SJCRH30 (cell line): ENCODE results near the gene PFKFB1. TPM values are rescaled to one million over a fixed set of nuclear protein-coding genes. Genes with fewer than 3 reads are reported as not detected.

ENCODE experiments used
- DNase-seq, 2 experiments: peaks; one replicate each; pipeline ENCODE4 v3.0.0-alpha.2; 2015 to 2020
- H3K27ac ChIP-seq: fragments of 250-450 bp; sonication (Bioruptor Pico); 2 replicates; pipeline ENCODE4 v1.5.1; 2020; ENCODE audit warnings: mild to moderate bottlenecking, moderate library complexity
- H3K27me3 ChIP-seq: fragments of 250-450 bp; sonication (Bioruptor Pico); 2 replicates; pipeline ENCODE4 v1.5.1; 2020; ENCODE audit warnings: mild to moderate bottlenecking, moderate library complexity
- H3K36me3 ChIP-seq: fragments of 250-450 bp; sonication (Bioruptor Pico); 2 replicates; pipeline ENCODE4 v1.5.1; 2020; ENCODE audit warnings: mild to moderate bottlenecking, moderate library complexity
- H3K4me1 ChIP-seq: fragments of 250-450 bp; sonication (Bioruptor Pico); 2 replicates; pipeline ENCODE4 v1.5.1; 2020; ENCODE audit warnings: mild to moderate bottlenecking, moderate library complexity
- H3K4me3 ChIP-seq: fragments of 250-450 bp; sonication (Bioruptor Pico); 2 replicates; pipeline ENCODE4 v1.5.1; 2020; ENCODE audit warnings: mild to moderate bottlenecking, moderate library complexity
- H3K9me3 ChIP-seq: fragments of 250-450 bp; sonication (Bioruptor Pico); replicated peaks from 2 replicates; pipeline ENCODE4 v1.5.1; 2020; ENCODE audit warnings: mild to moderate bottlenecking, moderate library complexity
- total RNA-seq: library from RNA; depleted of rRNA; stranded (reverse); fragments of >200 nt; shearing (Covaris generic); gene quantifications from 2 replicates; pipeline ENCODE4 v1.2.3, GENCODE V29; 2014; rRNA removed

PFKFB1 gene
- total RNA-seq, 1 experiment from 2014 or later: 0.14 TPM

- Histone ChIP-seq H3K4me1 (no peaks in the 10 kb centered on the region), H3K27ac (no peak overlapping the region), H3K36me3 (no peaks in the 10 kb centered on the region), H3K27me3 (no peaks in the 10 kb centered on the region), H3K4me3 (peak overlapping the region; percentile 63), H3K9me3 (no peaks in the 10 kb centered on the region)
- DNase-seq: peak; percentile 75 to 82
These were observed 72.5 kb downstream of the PFKFB1 start for GRCh38 chrX:54921427-54922021.

- Histone ChIP-seq H3K9me3 (no peaks in the 10 kb centered on the region), H3K36me3 (no peaks in the 10 kb centered on the region), H3K4me3 (peak within 1 kb of the TSS; percentile 63), H3K27ac (no peak within 1 kb of the TSS), H3K4me1 (no peaks in the 10 kb centered on the region), H3K27me3 (no peaks in the 10 kb centered on the region)
- peak; percentile 32 to 48 for DNase-seq
These were observed 73.2 kb downstream of the PFKFB1 start, which contains the start of gene TRO for GRCh38 chrX:54920610-54921426. TRO (plus strand) TSS chrX:54920824; CDS start chrX:54922247, 1,423 bp downstream.

- Histone ChIP-seq H3K27ac (no peak overlapping the region), H3K9me3 (no peaks in the 10 kb centered on the region), H3K4me3 (no peak overlapping the region)
These were observed 84.0 kb downstream of the PFKFB1 start for GRCh38 chrX:54909941-54910340.

GRCh38 chrX:54894159-54894558, 99.8 kb downstream of the PFKFB1 start:
- Histone ChIP-seq H3K36me3 (no peaks in the 10 kb centered on the region), H3K4me3 (no peak overlapping the region), H3K27ac (no peak overlapping the region), H3K4me1 (no peaks in the 10 kb centered on the region), H3K27me3 (no peaks in the 10 kb centered on the region), H3K9me3 (no peaks in the 10 kb centered on the region)
- no peak for DNase-seq

More at GRCh38 chrX:54909941-54910340, 84.0 kb downstream of the PFKFB1 start:
- DNase-seq: no peak
- Histone ChIP-seq H3K27me3 (no peaks in the 10 kb centered on the region), H3K36me3 (no peaks in the 10 kb centered on the region), H3K4me1 (no peaks in the 10 kb centered on the region)

- Histone ChIP-seq H3K4me1 (no peaks in the 10 kb centered on the region), H3K36me3 (no peaks in the 10 kb centered on the region), H3K27me3 (no peaks in the 10 kb centered on the region), H3K4me3 (no peak overlapping the region), H3K27ac (no peak overlapping the region), H3K9me3 (no peaks in the 10 kb centered on the region)
- peak; percentile 8 to 41 for DNase-seq
These were observed 102.4 kb downstream of the PFKFB1 start for GRCh38 chrX:54891573-54891972.

DNA sequence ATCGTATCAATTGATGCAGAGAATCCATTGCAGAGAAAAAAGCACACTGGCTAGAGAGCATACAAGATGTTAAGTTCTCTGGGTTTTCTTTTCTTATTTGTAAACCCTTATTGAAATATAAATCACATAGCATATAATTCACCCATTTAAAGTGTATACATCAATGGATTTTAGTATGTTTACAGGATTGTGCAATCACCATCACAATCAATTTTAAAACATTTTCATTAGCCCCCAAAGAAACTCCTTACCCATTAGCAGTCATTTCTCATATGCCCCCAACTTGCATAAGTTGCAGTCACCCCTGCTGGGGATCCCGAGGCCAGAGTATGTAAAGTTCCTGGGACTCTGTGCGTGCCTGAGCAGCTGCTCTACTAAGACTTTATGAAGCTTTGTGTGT, 108.2 kb downstream of the PFKFB1 start:
- H3K4me3 ChIP-seq: no peak overlapping the region
- H3K27me3 ChIP-seq: no peaks in the 10 kb centered on the region
- DNase-seq: no peak
- H3K36me3 ChIP-seq: no peaks in the 10 kb centered on the region
- no peaks in the 10 kb centered on the region for H3K9me3 ChIP-seq
- H3K4me1 ChIP-seq: no peaks in the 10 kb centered on the region
- H3K27ac ChIP-seq: no peak overlapping the region

Other genes with a start within 250 kb of the PFKFB1 start
- not detected in 2 replicates for gene ITIH6, start 195.9 kb downstream of the PFKFB1 start, total RNA-seq
- 153 and 168 TPM in 2 replicates for gene MAGED2, start 186.4 kb downstream of the PFKFB1 start, total RNA-seq
- gene TRO, start 73.4 kb downstream of the PFKFB1 start, total RNA-seq: 27.0 and 29.2 TPM in 2 replicates
- gene APEX2, start 6.2 kb upstream of the PFKFB1 start, total RNA-seq: 11.9 and 12.9 TPM in 2 replicates
- gene ALAS2, start 36.8 kb upstream of the PFKFB1 start, total RNA-seq: not detected in 2 replicates
- gene PAGE2B, start 80.8 kb upstream of the PFKFB1 start, total RNA-seq: not detected in 2 replicates
- not detected in 2 replicates for gene PAGE2, start 94.8 kb upstream of the PFKFB1 start, total RNA-seq
- not detected in 2 replicates for gene PAGE5, start 226.2 kb upstream of the PFKFB1 start, total RNA-seq